ENCODE data around the gene AJM1. TPM values are rescaled to one million over a fixed set of nuclear protein-coding genes. Genes with fewer than 3 reads are reported as not detected.
"Not testable (repeated sequence)": the region's sequence is repeated elsewhere in the genome, so short reads cannot be mapped to it uniquely, and the experiment has no call there.

AJM1 gene
- total RNA-seq, 1 experiment from 2014 or later, result 1.8 TPM

GRCh38 chr9:136802321-136802720 lies 40.0 kb upstream of the AJM1 start:
- no peak overlapping the region for H2BK20ac ChIP-seq (ENCODE audit: low read depth, low read length, poor library complexity, severe bottlenecking)
- no peak overlapping the region for H4K5ac ChIP-seq (ENCODE audit: insufficient read length, low read depth, low read length)
- H3K23me2 ChIP-seq (ENCODE audit: insufficient read length, low read depth, low read length, poor library complexity, severe bottlenecking), result peaks cover 22% of the 10 kb centered on the region
- H3K27ac Mint-ChIP-seq, result no peak overlapping the region
- no peak overlapping the region for H4K91ac ChIP-seq (ENCODE audit: insufficient read length, low read depth, low read length)
- no peaks in the 10 kb centered on the region for H3K9me3 ChIP-seq (ENCODE audit: control insufficient read depth, low read depth, low read length)
- no peak overlapping the region for H3K23ac ChIP-seq (ENCODE audit: insufficient read length, low read depth, low read length)
- no peak overlapping the region for H2BK15ac ChIP-seq (ENCODE audit: low read depth, low read length)
- no peak overlapping the region for H2BK5ac ChIP-seq (ENCODE audit: insufficient read length, low read length)
- H3K27me3 Mint-ChIP-seq (ENCODE audit: low read depth), result peaks cover 40% of the 10 kb centered on the region
- H4K8ac ChIP-seq (replicated peaks; ENCODE audit: insufficient read length, low read depth, low read length), result no peak overlapping the region
- peaks cover 9 to 22% (median 15%) of the 10 kb centered on the region in 3 experiments; a peak in 6 of 7 replicates for H3K36me3 Mint-ChIP-seq (ENCODE audit: insufficient read depth in 1 of 3, low read depth in 3 of 3)
- no peak overlapping the region for H3K9ac ChIP-seq (ENCODE audit: extremely low read depth, insufficient read length, low read length)
- no peak overlapping the region for H2BK12ac ChIP-seq (ENCODE audit: insufficient read length, low read depth, low read length)
- no CpG with 5 or more reads among the region's 6 CpGs for WGBS (ENCODE audit: extremely low coverage, insufficient read length, low lambda C conversion rate)
- H3K18ac ChIP-seq (ENCODE audit: insufficient read length, low read depth, low read length), result no peak overlapping the region
- no peaks in the 10 kb centered on the region for H3K79me1 ChIP-seq (ENCODE audit: insufficient read depth, low read depth, low read length, poor library complexity, severe bottlenecking)
- H2BK120ac ChIP-seq (ENCODE audit: low read depth, low read length, poor library complexity, severe bottlenecking), result no peak overlapping the region
- H2AK5ac ChIP-seq (ENCODE audit: insufficient read length, low read length), result no peak overlapping the region
- no peak overlapping the region for H3K4ac ChIP-seq (ENCODE audit: low read depth, low read length)
- H3K27me3 ChIP-seq (ENCODE audit: insufficient read depth, low read length), result no peaks in the 10 kb centered on the region; the same call in 1 of the 2 replicates
- no peak overlapping the region for H3K14ac ChIP-seq (ENCODE audit: insufficient read depth, low read length)
- DNase-seq, result no peak
- peaks cover 10 to 21% of the 10 kb centered on the region in 2 experiments for H3K4me1 Mint-ChIP-seq
- no peaks in the 10 kb centered on the region for H3K9me3 Mint-ChIP-seq
- H3T11ph ChIP-seq (ENCODE audit: low read length), result no peak overlapping the region
- no peak for TF ChIP-seq CTCF (conservative IDR thresholded peaks at IDR 0.05)
- H3K4me3 Mint-ChIP-seq, result no peak overlapping the region
- no peaks in the 10 kb centered on the region; the same call in 1 of the 2 replicates for H3K4me1 ChIP-seq (ENCODE audit: insufficient read depth, low read length)
- no peak overlapping the region for H3K27ac ChIP-seq (ENCODE audit: insufficient read length, low read depth, low read length)
- no peaks in the 10 kb centered on the region for H3K79me2 ChIP-seq (ENCODE audit: insufficient read depth, low read length)
- H2AFZ ChIP-seq (ENCODE audit: low read length), result no peak overlapping the region
- H3K56ac ChIP-seq (ENCODE audit: insufficient read length, low read depth, low read length), result no peak overlapping the region
- H4K20me1 ChIP-seq (ENCODE audit: control insufficient read depth, insufficient read depth, insufficient read length), result peaks cover 4% of the 10 kb centered on the region
- no peak overlapping the region for H3K4me2 ChIP-seq (ENCODE audit: insufficient read depth, insufficient read length, low read length)

DNA sequence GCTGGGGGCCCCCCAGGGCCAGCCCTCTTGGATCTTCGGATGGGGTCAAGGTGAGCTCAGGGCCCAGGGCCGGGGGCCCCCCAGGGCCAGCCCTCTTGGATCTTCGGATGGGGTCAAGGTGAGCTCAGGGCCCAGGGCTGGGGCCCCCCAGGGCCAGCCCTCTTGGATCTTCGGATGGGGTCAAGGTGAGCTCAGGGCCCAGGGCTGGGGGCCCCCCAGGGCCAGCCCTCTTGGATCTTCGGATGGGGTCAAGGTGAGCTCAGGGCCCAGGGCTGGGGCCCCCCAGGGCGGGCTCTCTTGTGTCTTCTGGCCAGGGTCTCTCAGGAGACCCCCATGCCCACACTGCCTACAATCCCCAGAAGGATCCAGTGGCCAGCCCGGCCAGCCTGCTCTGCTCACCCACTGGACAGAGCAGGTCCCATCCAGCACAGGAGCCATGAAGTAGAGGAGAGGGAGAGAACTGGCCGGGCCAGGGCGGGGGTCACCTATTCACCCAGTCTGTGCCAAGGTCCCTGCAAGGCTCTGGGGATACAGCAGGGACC lies 39.2 kb upstream of the AJM1 start:
- not testable (repeated sequence) for H2BK15ac ChIP-seq (ENCODE audit: low read depth, low read length); H2BK12ac ChIP-seq (ENCODE audit: insufficient read length, low read depth, low read length); H4K8ac ChIP-seq (replicated peaks; ENCODE audit: insufficient read length, low read depth, low read length); H2AFZ ChIP-seq (ENCODE audit: low read length); H3K4me2 ChIP-seq (ENCODE audit: insufficient read depth, insufficient read length, low read length); H3K27me3 ChIP-seq (ENCODE audit: insufficient read depth, low read length); H3K4me3 Mint-ChIP-seq; H3K56ac ChIP-seq (ENCODE audit: insufficient read length, low read depth, low read length); H3K23ac ChIP-seq (ENCODE audit: insufficient read length, low read depth, low read length); H4K91ac ChIP-seq (ENCODE audit: insufficient read length, low read depth, low read length); DNase-seq; H3K27ac Mint-ChIP-seq; H3K18ac ChIP-seq (ENCODE audit: insufficient read length, low read depth, low read length); H3K9me3 ChIP-seq (ENCODE audit: control insufficient read depth, low read depth, low read length); H2BK5ac ChIP-seq (ENCODE audit: insufficient read length, low read length); H3K27ac ChIP-seq (ENCODE audit: insufficient read length, low read depth, low read length); H2AK5ac ChIP-seq (ENCODE audit: insufficient read length, low read length); H2BK120ac ChIP-seq (ENCODE audit: low read depth, low read length, poor library complexity, severe bottlenecking); H3K14ac ChIP-seq (ENCODE audit: insufficient read depth, low read length); H3T11ph ChIP-seq (ENCODE audit: low read length); H3K4me1 ChIP-seq (ENCODE audit: insufficient read depth, low read length); H3K9me3 Mint-ChIP-seq; H3K79me1 ChIP-seq (ENCODE audit: insufficient read depth, low read depth, low read length, poor library complexity, severe bottlenecking); H3K4ac ChIP-seq (ENCODE audit: low read depth, low read length); H3K9ac ChIP-seq (ENCODE audit: extremely low read depth, insufficient read length, low read length); H4K20me1 ChIP-seq (ENCODE audit: control insufficient read depth, insufficient read depth, insufficient read length); H3K79me2 ChIP-seq (ENCODE audit: insufficient read depth, low read length); H2BK20ac ChIP-seq (ENCODE audit: low read depth, low read length, poor library complexity, severe bottlenecking); H4K5ac ChIP-seq (ENCODE audit: insufficient read length, low read depth, low read length)
- peaks cover 22% of the 10 kb centered on the region for H3K23me2 ChIP-seq (ENCODE audit: insufficient read length, low read depth, low read length, poor library complexity, severe bottlenecking)
- no CpG with 5 or more reads among the region's 9 CpGs for WGBS (ENCODE audit: extremely low coverage, insufficient read length, low lambda C conversion rate)
- Mint-ChIP-seq H3K4me1 (peaks cover 10 to 21% of the 10 kb centered on the region in 2 experiments), H3K36me3 (ENCODE audit: insufficient read depth in 1 of 3, low read depth in 3 of 3) (peaks cover 9 to 22% (median 15%) of the 10 kb centered on the region in 3 experiments; a peak in 6 of 7 replicates), H3K27me3 (ENCODE audit: low read depth) (peaks cover 33% of the 10 kb centered on the region)
